ENCODE measurements around the gene NHLH2. TPM values are rescaled to one million over a fixed set of nuclear protein-coding genes. Genes with fewer than 3 reads are reported as not detected.

The NHLH2 gene
- not detected in 2 replicates for total RNA-seq (2014; rRNA removed; shearing (Covaris generic))

GRCh38 chr1:115840605-115841460 lies at the start of gene NHLH2:
Gene NHLH2 (minus strand): TSS chr1:115841126. CDS start chr1:115838372, 2,754 bp downstream.
- no peak for DNase-seq (ENCODE audit: low spot score)

- no peak for DNase-seq (ENCODE audit: low spot score)
Measured at GRCh38 chr1:115890580-115890979, 49.7 kb upstream of the NHLH2 start.

- no peak for DNase-seq (ENCODE audit: low spot score)
Measured at GRCh38 chr1:115888976-115889375, 48.0 kb upstream of the NHLH2 start.

GRCh38 chr1:115882913-115883902 lies 42.3 kb upstream of the NHLH2 start:
- DNase-seq (ENCODE audit: low spot score): no peak

- no peak for DNase-seq (ENCODE audit: low spot score)
Measured at GRCh38 chr1:115880981-115881672, 40.2 kb upstream of the NHLH2 start.

- peak; percentile 7 for DNase-seq (ENCODE audit: low spot score)
Measured at GRCh38 chr1:115879977-115880376, 39.1 kb upstream of the NHLH2 start.

- DNase-seq (ENCODE audit: low spot score): no peak
Measured at GRCh38 chr1:115877511-115877910, 36.6 kb upstream of the NHLH2 start.

GRCh38 chr1:115874904-115875303 lies 34.0 kb upstream of the NHLH2 start:
- DNase-seq (ENCODE audit: low spot score): no peak

- no peak for DNase-seq (ENCODE audit: low spot score)
Measured at GRCh38 chr1:115874497-115874896, 33.6 kb upstream of the NHLH2 start.

- DNase-seq (ENCODE audit: low spot score): no peak
Measured at GRCh38 chr1:115873184-115873583, 32.3 kb upstream of the NHLH2 start.

GRCh38 chr1:115869064-115869463 lies 28.1 kb upstream of the NHLH2 start:
- DNase-seq (ENCODE audit: low spot score): no peak

GRCh38 chr1:115867216-115867615 lies 26.3 kb upstream of the NHLH2 start:
- no peak for DNase-seq (ENCODE audit: low spot score)

- DNase-seq (ENCODE audit: low spot score): no peak
Measured at GRCh38 chr1:115865704-115866380, 24.9 kb upstream of the NHLH2 start.

GRCh38 chr1:115862403-115862802 lies 21.5 kb upstream of the NHLH2 start:
- no peak for DNase-seq (ENCODE audit: low spot score)

- DNase-seq (ENCODE audit: low spot score): no peak
Measured at GRCh38 chr1:115854005-115854404, 13.1 kb upstream of the NHLH2 start.

- DNase-seq (ENCODE audit: low spot score): no peak
Measured at GRCh38 chr1:115850937-115851336, 10.0 kb upstream of the NHLH2 start.

GRCh38 chr1:115847787-115848186 lies 6.9 kb upstream of the NHLH2 start:
- no peak for DNase-seq (ENCODE audit: low spot score)

GRCh38 chr1:115842948-115843347 lies 2.0 kb upstream of the NHLH2 start:
- DNase-seq (ENCODE audit: low spot score): no peak

- DNase-seq (ENCODE audit: low spot score): no peak
Measured at GRCh38 chr1:115839679-115840237, 1.2 kb downstream of the NHLH2 start.

- no peak for DNase-seq (ENCODE audit: low spot score)
Measured at GRCh38 chr1:115839029-115839678, 1.8 kb downstream of the NHLH2 start.

Data from HT-29 (cell line).